HFFc6 (cell line): Measurements from ENCODE around the gene PDE4D. TPM values are rescaled to one million over a fixed set of nuclear protein-coding genes. Genes with fewer than 3 reads are reported as not detected.

Experiments used
- DNase-seq: peaks from one replicate; pipeline ENCODE4 v3.0.0-alpha.2; 2018
- H3K27ac Mint-ChIP-seq: 2 replicates; pipeline ENCODE4 v1.8.0; 2020; ENCODE audit warnings: mild to moderate bottlenecking, mixed read lengths
- H3K27me3 Mint-ChIP-seq: 2 replicates; pipeline ENCODE4 v1.8.0; 2021; ENCODE audit warnings: mild to moderate bottlenecking, moderate library complexity, mixed read lengths; ENCODE audit not compliant: insufficient read depth
- H3K36me3 Mint-ChIP-seq: 2 replicates; pipeline ENCODE4 v1.8.0; 2021; ENCODE audit warnings: low read depth, mixed read lengths
- H3K4me1 Mint-ChIP-seq: 2 replicates; pipeline ENCODE4 v1.8.0; 2020; ENCODE audit warnings: low read depth, mixed read lengths
- H3K4me3 Mint-ChIP-seq: 2 replicates; pipeline ENCODE4 v1.8.0; 2020; ENCODE audit warnings: mild to moderate bottlenecking, moderate library complexity, mixed read lengths
- H3K9me3 Mint-ChIP-seq: 2 replicates; pipeline ENCODE4 v1.8.0; 2020; ENCODE audit warnings: mild to moderate bottlenecking, mixed read lengths
- CTCF ChIP-seq: fragments of 200-600 bp; sonication (generic); IDR thresholded peaks from 2 replicates; pipeline ENCODE4 v1.5.0; 2021; ENCODE audit warnings: antibody characterized with exemption, mild to moderate bottlenecking
- total RNA-seq, 6 experiments: library from RNA; stranded (reverse); fragmentation: NEBNext Ultra II Directional; extraction: Animal tissue kit (Norgen Biotek cat#: 25700); gene quantifications; 2 replicates in 1 of 6; 3 replicates in 5 of 6; pipeline ENCODE4 v1.2.3, GENCODE V29; 2021

PDE4D gene
- total RNA-seq, 6 experiments from 2014 or later: 1.8 to 7.3 (median 6.2) TPM

GRCh38 chr5:58933891-58934628 lies 959.5 kb downstream of the PDE4D start:
- peaks cover 5% of the 10 kb centered on the region for H3K27me3 Mint-ChIP-seq
- no peak overlapping the region for H3K27ac Mint-ChIP-seq

GRCh38 chr5:58932057-58932612 lies 961.4 kb downstream of the PDE4D start:
- no peak for DNase-seq
- Mint-ChIP-seq H3K9me3 (no peaks in the 10 kb centered on the region), H3K36me3 (no peaks in the 10 kb centered on the region), H3K27me3 (peaks cover 5% of the 10 kb centered on the region), H3K4me1 (no peaks in the 10 kb centered on the region), H3K27ac (no peak overlapping the region), H3K4me3 (no peak overlapping the region)
- no peak for TF ChIP-seq CTCF

More at GRCh38 chr5:58933891-58934628, 959.5 kb downstream of the PDE4D start:
- DNase-seq: no peak
- H3K4me1 Mint-ChIP-seq: no peaks in the 10 kb centered on the region
- no peak for TF ChIP-seq CTCF
- H3K4me3 Mint-ChIP-seq: no peak overlapping the region
- no peaks in the 10 kb centered on the region for H3K36me3 Mint-ChIP-seq
- no peaks in the 10 kb centered on the region for H3K9me3 Mint-ChIP-seq

GRCh38 chr5:58930520-58930919 lies 963.0 kb downstream of the PDE4D start:
- no peak for TF ChIP-seq CTCF
- Mint-ChIP-seq H3K27ac (no peak overlapping the region), H3K4me1 (no peaks in the 10 kb centered on the region), H3K36me3 (no peaks in the 10 kb centered on the region), H3K27me3 (peaks cover 3% of the 10 kb centered on the region), H3K9me3 (no peaks in the 10 kb centered on the region), H3K4me3 (no peak overlapping the region)
- no peak for DNase-seq

GRCh38 chr5:58929726-58930125 lies 963.8 kb downstream of the PDE4D start:
- no peak overlapping the region for H3K27ac Mint-ChIP-seq

GRCh38 chr5:58927938-58928337 lies 965.6 kb downstream of the PDE4D start:
- Mint-ChIP-seq H3K4me3 (no peak overlapping the region), H3K9me3 (no peaks in the 10 kb centered on the region), H3K36me3 (no peaks in the 10 kb centered on the region), H3K27ac (no peak overlapping the region), H3K4me1 (no peaks in the 10 kb centered on the region), H3K27me3 (peaks cover 3% of the 10 kb centered on the region)
- no peak for DNase-seq
- no peak for TF ChIP-seq CTCF

More at GRCh38 chr5:58929726-58930125, 963.8 kb downstream of the PDE4D start:
- no peaks in the 10 kb centered on the region for H3K36me3 Mint-ChIP-seq
- no peaks in the 10 kb centered on the region for H3K4me1 Mint-ChIP-seq
- H3K9me3 Mint-ChIP-seq: no peaks in the 10 kb centered on the region
- peaks cover 3% of the 10 kb centered on the region for H3K27me3 Mint-ChIP-seq
- no peak for DNase-seq
- no peak overlapping the region for H3K4me3 Mint-ChIP-seq
- no peak for TF ChIP-seq CTCF
